GM19240 (cell line): ENCODE data around the gene KLHL29.

ENCODE experiments used
- DNase-seq: peaks from one replicate; pipeline ENCODE4 v3.0.0; 2011; ENCODE audit warnings: low spot score; ENCODE audit not compliant: insufficient read length

Gene KLHL29

GRCh38 chr2:23606196-23606595, 221.2 kb downstream of the KLHL29 start:
- no peak for DNase-seq

- no peak for DNase-seq
Measured at GRCh38 chr2:23606968-23607367, 222.0 kb downstream of the KLHL29 start.

- no peak for DNase-seq
Measured at GRCh38 chr2:23607925-23608324, 222.9 kb downstream of the KLHL29 start.

GRCh38 chr2:23609254-23609653, 224.3 kb downstream of the KLHL29 start:
- no peak for DNase-seq

- DNase-seq = no peak
Measured at GRCh38 chr2:23611839-23612238, 226.9 kb downstream of the KLHL29 start.

- no peak for DNase-seq
Measured at GRCh38 chr2:23614701-23615100, 229.7 kb downstream of the KLHL29 start.

GRCh38 chr2:23615216-23616020, 230.4 kb downstream of the KLHL29 start:
- DNase-seq = no peak

- no peak for DNase-seq
Measured at GRCh38 chr2:23616630-23617029, 231.7 kb downstream of the KLHL29 start.

GRCh38 chr2:23617167-23617810, 232.3 kb downstream of the KLHL29 start:
- DNase-seq = no peak

GRCh38 chr2:23617811-23618215, 232.8 kb downstream of the KLHL29 start:
- no peak for DNase-seq

- no peak for DNase-seq
Measured at GRCh38 chr2:23618265-23618664, 233.3 kb downstream of the KLHL29 start.

GRCh38 chr2:23618794-23619530, 234.0 kb downstream of the KLHL29 start:
- DNase-seq = no peak

- DNase-seq = no peak
Measured at GRCh38 chr2:23619941-23620340, 235.0 kb downstream of the KLHL29 start.

GRCh38 chr2:23620841-23621341, 235.9 kb downstream of the KLHL29 start:
- no peak for DNase-seq

GRCh38 chr2:23621616-23622015, 236.6 kb downstream of the KLHL29 start:
- no peak for DNase-seq

- DNase-seq = no peak
Measured at GRCh38 chr2:23622466-23622865, 237.5 kb downstream of the KLHL29 start.

- DNase-seq = no peak
Measured at GRCh38 chr2:23622966-23623675, 238.1 kb downstream of the KLHL29 start.

- DNase-seq = no peak
Measured at GRCh38 chr2:23624378-23624777, 239.4 kb downstream of the KLHL29 start.

GRCh38 chr2:23624915-23625314, 239.9 kb downstream of the KLHL29 start:
- no peak for DNase-seq

- no peak for DNase-seq
Measured at GRCh38 chr2:23625726-23626125, 240.7 kb downstream of the KLHL29 start.

GRCh38 chr2:23626701-23627230, 241.8 kb downstream of the KLHL29 start:
- no peak for DNase-seq
